ENCODE data around the gene OR51A7. TPM values are rescaled to one million over a fixed set of nuclear protein-coding genes. Genes with fewer than 3 reads are reported as not detected.
"Not testable (repeated sequence)": the region's sequence is repeated elsewhere in the genome, so short reads cannot be mapped to it uniquely, and the experiment has no call there.

OR51A7 gene
- total and polyA plus RNA-seq, 4 experiments from 2014 or later = not detected

- CTCF ChIA-PET (ENCODE audit: partially characterized antibody) = no interaction called here
- Mint-ChIP-seq H3K36me3 (no peaks in the 10 kb centered on the region), H3K27ac (no peak overlapping the region), H3K4me1 (no peaks in the 10 kb centered on the region), H3K4me3 (no peak overlapping the region), H3K9me3 (peaks cover 0 to 2% (median 0%) of the 10 kb centered on the region in 8 donors), H3K27me3 (peaks cover 0 to 3% of the 10 kb centered on the region in 2 donors)
- H3K36me3 ChIP-seq (ENCODE audit: insufficient read depth, low read length) = no peaks in the 10 kb centered on the region
- DNase-seq = no peak
- intact Hi-C loops (cut with micrococcal nuclease) = no loop called here
- no peak overlapping the region for H3K27ac ChIP-seq (ENCODE audit: low read depth, low read length)
- no peaks in the 10 kb centered on the region for H3K27me3 ChIP-seq (ENCODE audit: insufficient read depth, low read length)
- H3K4me1 ChIP-seq (ENCODE audit: insufficient read depth, low read length) = no peaks in the 10 kb centered on the region
- no peak overlapping the region for H3K4me3 ChIP-seq (ENCODE audit: low read length in 2 of 2)
- POLR2A ChIA-PET (ENCODE audit: partially characterized antibody) = no interaction called here
- H3K9me3 ChIP-seq (ENCODE audit: control insufficient read depth in 1 of 2, low read length in 2 of 2) = no peaks in the 10 kb centered on the region
Measured at GRCh38 chr11:4921796-4922195, 18.2 kb downstream of the OR51A7 start.

GRCh38 chr11:4922304-4922703, 18.7 kb downstream of the OR51A7 start:
- ChIA-PET POLR2A (ENCODE audit: partially characterized antibody) (no interaction called here), CTCF (ENCODE audit: partially characterized antibody) (no interaction called here)
- Histone ChIP-seq H3K4me1 (ENCODE audit: insufficient read depth, low read length) (no peaks in the 10 kb centered on the region), H3K4me3 (ENCODE audit: low read length in 2 of 2) (no peak overlapping the region), H3K9me3 (ENCODE audit: control insufficient read depth in 1 of 2, low read length in 2 of 2) (no peaks in the 10 kb centered on the region), H3K36me3 (ENCODE audit: insufficient read depth, low read length) (no peaks in the 10 kb centered on the region), H3K27me3 (ENCODE audit: insufficient read depth, low read length) (no peaks in the 10 kb centered on the region), H3K27ac (ENCODE audit: low read depth, low read length) (no peak overlapping the region)
- Mint-ChIP-seq H3K4me1 (no peaks in the 10 kb centered on the region), H3K27me3 (peaks cover 0 to 3% of the 10 kb centered on the region in 2 donors), H3K27ac (no peak overlapping the region), H3K4me3 (no peak overlapping the region), H3K36me3 (no peaks in the 10 kb centered on the region), H3K9me3 (peaks cover 0 to 2% (median 0%) of the 10 kb centered on the region in 8 donors)
- no peak for DNase-seq
- intact Hi-C loops (cut with micrococcal nuclease) = no loop called here

GRCh38 chr11:4924239-4924638, 20.7 kb downstream of the OR51A7 start, which contains the start of gene OR51G1:
Gene OR51G1 (minus strand): TSS chr11:4924339. CDS start chr11:4924339, 0 bp downstream.
- no peaks in the 10 kb centered on the region for H3K4me1 ChIP-seq (ENCODE audit: insufficient read depth, low read length)
- intact Hi-C loops (cut with micrococcal nuclease) = no loop called here
- H3K4me3 ChIP-seq (ENCODE audit: low read length in 2 of 2) = no peak within 1 kb of the TSS
- CTCF ChIA-PET (ENCODE audit: partially characterized antibody) = no interaction called here
- POLR2A ChIA-PET (ENCODE audit: partially characterized antibody) = no interaction called here
- H3K36me3 ChIP-seq (ENCODE audit: insufficient read depth, low read length) = no peaks in the 10 kb centered on the region
- Mint-ChIP-seq H3K27ac (no peak within 1 kb of the TSS), H3K4me3 (no peak within 1 kb of the TSS), H3K9me3 (peaks cover 0 to under 1% (median 0%) of the 10 kb centered on the region in 8 donors), H3K27me3 (peaks cover 0 to 3% of the 10 kb centered on the region in 2 donors), H3K4me1 (no peaks in the 10 kb centered on the region), H3K36me3 (no peaks in the 10 kb centered on the region)
- H3K9me3 ChIP-seq (ENCODE audit: control insufficient read depth in 1 of 2, low read length in 2 of 2) = no peaks in the 10 kb centered on the region
- no peak for DNase-seq
- no peak within 1 kb of the TSS for H3K27ac ChIP-seq (ENCODE audit: low read depth, low read length)
- no peaks in the 10 kb centered on the region for H3K27me3 ChIP-seq (ENCODE audit: insufficient read depth, low read length)

- no peaks in the 10 kb centered on the region for H3K36me3 ChIP-seq (ENCODE audit: insufficient read depth, low read length)
- no peak overlapping the region for H3K4me3 ChIP-seq (ENCODE audit: low read length in 2 of 2)
- no peaks in the 10 kb centered on the region for H3K27me3 ChIP-seq (ENCODE audit: insufficient read depth, low read length)
- no peak overlapping the region for H3K27ac Mint-ChIP-seq
- H3K4me3 Mint-ChIP-seq = no peak overlapping the region
- H3K4me1 ChIP-seq (ENCODE audit: insufficient read depth, low read length) = no peaks in the 10 kb centered on the region
- intact Hi-C loops (cut with micrococcal nuclease) = no loop called here
- no peaks in the 10 kb centered on the region for H3K9me3 ChIP-seq (ENCODE audit: control insufficient read depth in 1 of 2, low read length in 2 of 2)
- H3K4me1 Mint-ChIP-seq = no peaks in the 10 kb centered on the region
- peaks cover 0 to 5% of the 10 kb centered on the region in 2 donors for H3K27me3 Mint-ChIP-seq
- ChIA-PET POLR2A (ENCODE audit: partially characterized antibody) (interaction anchor here (0.6 kb wide), 1 partner anchor 36 kb away, joined by 4 read pairs; no protein-coding TSS in a partner anchor), CTCF (ENCODE audit: partially characterized antibody) (no interaction called here)
- no peak overlapping the region for H3K27ac ChIP-seq (ENCODE audit: low read depth, low read length)
- H3K36me3 Mint-ChIP-seq = no peaks in the 10 kb centered on the region
- peaks cover 0 to 4% (median 0%) of the 10 kb centered on the region in 8 donors for H3K9me3 Mint-ChIP-seq
- DNase-seq = no peak
Measured at GRCh38 chr11:4926608-4927007, 23.0 kb downstream of the OR51A7 start.

GRCh38 chr11:4932751-4933150, 29.2 kb downstream of the OR51A7 start:
- Mint-ChIP-seq H3K27me3 (peaks cover 2% of the 10 kb centered on the region in 2 donors), H3K27ac (no peak overlapping the region), H3K4me1 (no peaks in the 10 kb centered on the region), H3K36me3 (no peaks in the 10 kb centered on the region), H3K4me3 (no peak overlapping the region), H3K9me3 (peaks cover 0 to 6% (median 0%) of the 10 kb centered on the region in 8 donors)
- no peak overlapping the region for H3K27ac ChIP-seq (ENCODE audit: low read depth, low read length)
- no peaks in the 10 kb centered on the region for H3K9me3 ChIP-seq (ENCODE audit: control insufficient read depth in 1 of 2, low read length in 2 of 2)
- intact Hi-C loops (cut with micrococcal nuclease) = no loop called here
- no peaks in the 10 kb centered on the region for H3K4me1 ChIP-seq (ENCODE audit: insufficient read depth, low read length)
- ChIA-PET POLR2A (ENCODE audit: partially characterized antibody) (no interaction called here), CTCF (ENCODE audit: partially characterized antibody) (no interaction called here)
- no peak for DNase-seq
- H3K27me3 ChIP-seq (ENCODE audit: insufficient read depth, low read length) = no peaks in the 10 kb centered on the region
- H3K4me3 ChIP-seq (ENCODE audit: low read length in 2 of 2) = no peak overlapping the region
- H3K36me3 ChIP-seq (ENCODE audit: insufficient read depth, low read length) = no peaks in the 10 kb centered on the region

- no peak for DNase-seq
- ChIA-PET POLR2A (ENCODE audit: partially characterized antibody) (no interaction called here), CTCF (ENCODE audit: partially characterized antibody) (no interaction called here)
- no peaks in the 10 kb centered on the region for H3K36me3 Mint-ChIP-seq
- Histone ChIP-seq H3K4me3 (ENCODE audit: low read length in 2 of 2) (no peak overlapping the region), H3K27me3 (ENCODE audit: insufficient read depth, low read length) (no peaks in the 10 kb centered on the region), H3K27ac (ENCODE audit: low read depth, low read length) (no peak overlapping the region), H3K4me1 (ENCODE audit: insufficient read depth, low read length) (no peaks in the 10 kb centered on the region), H3K36me3 (ENCODE audit: insufficient read depth, low read length) (no peaks in the 10 kb centered on the region), H3K9me3 (ENCODE audit: control insufficient read depth in 1 of 2, low read length in 2 of 2) (no peaks in the 10 kb centered on the region)
- intact Hi-C loops (cut with micrococcal nuclease) = no loop called here
- peaks cover 0 to 2% of the 10 kb centered on the region in 2 donors for H3K27me3 Mint-ChIP-seq
- peaks cover 0 to 2% (median 0%) of the 10 kb centered on the region in 8 donors for H3K9me3 Mint-ChIP-seq
- H3K4me3 Mint-ChIP-seq = no peak overlapping the region
- no peaks in the 10 kb centered on the region for H3K4me1 Mint-ChIP-seq
- H3K27ac Mint-ChIP-seq = no peak overlapping the region
Measured at GRCh38 chr11:4936745-4937144, 33.2 kb downstream of the OR51A7 start.

- Mint-ChIP-seq H3K4me1 (no peaks in the 10 kb centered on the region), H3K36me3 (no peaks in the 10 kb centered on the region), H3K27me3 (no peaks in the 10 kb centered on the region), H3K27ac (no peak within 1 kb of the TSS), H3K9me3 (peaks cover 0 to 2% (median 0%) of the 10 kb centered on the region in 8 donors), H3K4me3 (no peak within 1 kb of the TSS)
- Histone ChIP-seq H3K4me3 (ENCODE audit: low read length in 2 of 2) (no peak within 1 kb of the TSS), H3K27me3 (ENCODE audit: insufficient read depth, low read length) (no peaks in the 10 kb centered on the region), H3K9me3 (ENCODE audit: control insufficient read depth in 1 of 2, low read length in 2 of 2) (no peaks in the 10 kb centered on the region), H3K27ac (ENCODE audit: low read depth, low read length) (no peak within 1 kb of the TSS), H3K4me1 (ENCODE audit: insufficient read depth, low read length) (no peaks in the 10 kb centered on the region), H3K36me3 (ENCODE audit: insufficient read depth, low read length) (no peaks in the 10 kb centered on the region)
- intact Hi-C loops (cut with micrococcal nuclease) = no loop called here
- POLR2A ChIA-PET (ENCODE audit: partially characterized antibody) = no interaction called here
- no peak for DNase-seq
- CTCF ChIA-PET (ENCODE audit: partially characterized antibody) = no interaction called here
Measured at GRCh38 chr11:4947505-4947904, 43.9 kb downstream of the OR51A7 start, which contains the start of gene OR51A4. Gene OR51A4 (minus strand): TSS chr11:4947605. CDS start chr11:4947100, 505 bp downstream.

GRCh38 chr11:4955613-4956012, 52.0 kb downstream of the OR51A7 start, which contains the start of gene OR51A2:
Gene OR51A2 (minus strand): TSS chr11:4955713. CDS start chr11:4955713, 0 bp downstream.
- H3K9me3 Mint-ChIP-seq; CTCF ChIA-PET (ENCODE audit: partially characterized antibody); H3K36me3 ChIP-seq (ENCODE audit: insufficient read depth, low read length); DNase-seq; H3K4me3 ChIP-seq (ENCODE audit: low read length in 2 of 2); H3K27ac ChIP-seq (ENCODE audit: low read depth, low read length); H3K27me3 Mint-ChIP-seq; H3K27ac Mint-ChIP-seq; H3K36me3 Mint-ChIP-seq; H3K4me1 ChIP-seq (ENCODE audit: insufficient read depth, low read length); H3K4me1 Mint-ChIP-seq; H3K4me3 Mint-ChIP-seq; H3K9me3 ChIP-seq (ENCODE audit: control insufficient read depth in 1 of 2, low read length in 2 of 2); intact Hi-C loops (cut with micrococcal nuclease); H3K27me3 ChIP-seq (ENCODE audit: insufficient read depth, low read length); POLR2A ChIA-PET (ENCODE audit: partially characterized antibody): not testable (repeated sequence)

Measured in CD4-positive, alpha-beta memory T cell (primary cell).